HG03460 (cell line): ENCODE measurements around the gene DCTN3.
"Not testable (repeated sequence)": the region's sequence is repeated elsewhere in the genome, so short reads cannot be mapped to it uniquely, and the experiment has no call there.

ENCODE experiments used
- ATAC-seq: cut with Tn5 transposase; IDR thresholded peaks from one replicate; pipeline ENCODE4 v1.9.1; 2021; ENCODE audit not compliant: unreplicated experiment

Gene DCTN3

DNA sequence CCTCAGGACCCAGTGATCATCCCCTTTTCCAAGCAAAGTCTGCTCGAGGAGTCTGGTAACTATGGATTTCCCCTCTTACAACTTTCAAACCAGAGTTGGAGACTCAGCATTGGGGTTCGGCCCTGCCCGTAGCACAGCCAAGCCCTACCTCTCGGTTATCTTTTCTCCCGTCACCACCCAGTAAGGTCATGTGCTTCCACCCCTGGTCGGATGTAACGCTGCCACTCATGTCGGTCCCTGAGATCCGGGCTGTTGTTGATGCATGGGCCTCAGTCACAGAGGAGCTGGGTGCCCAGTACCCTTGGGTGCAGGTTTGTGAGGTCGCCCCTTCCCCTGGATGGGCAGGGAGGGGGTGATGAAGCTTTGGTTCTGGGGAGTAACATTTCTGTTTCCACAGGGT is 27.4 kb upstream of the DCTN3 start:
- ATAC-seq, result no peak

- ATAC-seq, result peak; percentile 17
Measured at GRCh38 chr9:34647084-34647403, 26.7 kb upstream of the DCTN3 start.

DNA sequence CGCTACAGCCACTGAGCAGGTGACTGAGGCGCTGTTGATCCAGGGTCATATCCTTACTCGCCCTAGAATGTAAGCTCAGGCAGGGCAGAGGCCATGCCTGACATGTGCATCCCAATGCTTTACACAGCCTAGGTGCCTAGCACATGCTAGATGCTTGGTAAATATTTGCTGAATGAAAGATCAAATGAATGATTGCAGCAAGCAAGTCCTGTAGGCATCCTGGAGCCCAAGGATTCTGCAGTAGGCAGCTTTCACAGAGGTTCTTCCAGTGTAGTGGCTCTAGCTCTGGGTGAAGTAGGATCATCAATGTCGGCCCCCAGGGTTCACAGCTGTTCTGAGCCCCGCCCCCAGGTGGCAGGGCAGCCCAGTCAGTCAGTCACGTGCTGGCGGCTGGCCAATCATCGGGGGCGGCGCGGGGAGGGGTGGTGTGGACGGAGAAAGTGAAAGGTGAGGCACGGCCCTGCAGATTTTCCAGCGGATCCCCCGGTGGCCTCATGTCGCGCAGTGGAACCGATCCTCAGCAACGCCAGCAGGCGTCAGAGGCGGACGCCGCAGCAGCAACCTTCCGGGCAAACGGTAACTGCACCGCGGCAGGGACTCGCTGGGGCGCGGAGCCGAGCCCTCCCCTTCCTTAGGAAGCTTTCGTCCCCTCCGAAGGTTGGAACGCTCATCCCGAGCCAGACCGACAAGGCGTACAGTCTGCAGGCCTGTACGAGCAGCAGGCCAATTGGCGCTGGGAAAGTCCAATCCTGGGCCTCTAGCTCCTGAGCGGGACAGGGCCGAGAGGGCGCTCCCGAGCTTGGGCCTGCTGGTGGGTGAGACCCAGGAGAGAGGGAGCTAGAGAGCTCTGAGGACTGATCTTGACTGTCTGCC is 26.2 kb upstream of the DCTN3 start, which contains the start of gene GALT:
Gene GALT, plus strand, starts transcription at position 465 of the 873 bp plus-strand sequence. Its CDS starts 30 bp downstream, at position 495.
- peak; percentile 84 for ATAC-seq

DNA sequence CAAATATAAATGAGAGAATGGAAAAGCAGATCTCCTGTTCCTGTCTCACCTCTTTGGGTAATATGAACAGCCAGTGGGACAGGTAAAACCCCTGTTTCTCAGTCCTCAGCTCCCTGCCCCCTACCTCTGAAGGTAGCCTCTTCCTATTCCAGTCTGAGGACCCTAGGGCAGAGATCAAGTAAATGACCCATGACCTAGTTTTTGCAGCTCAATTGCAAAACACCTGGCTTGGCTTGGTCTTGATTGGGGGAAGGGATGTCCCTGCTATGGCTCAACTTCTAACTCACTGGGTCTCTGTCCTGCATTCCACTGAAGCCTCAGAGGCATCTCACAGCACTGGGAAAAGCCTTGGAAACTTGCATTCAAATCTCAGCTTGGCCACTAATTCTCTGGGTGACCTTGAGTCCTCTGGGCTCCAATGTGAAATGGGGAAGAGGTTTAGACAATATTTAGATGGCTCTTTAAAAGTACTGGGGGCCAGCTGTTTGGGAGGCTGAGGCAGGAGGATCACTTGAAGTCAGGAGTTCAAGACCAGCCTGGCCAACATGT is 24.5 kb upstream of the DCTN3 start:
- ATAC-seq, result no peak

DNA sequence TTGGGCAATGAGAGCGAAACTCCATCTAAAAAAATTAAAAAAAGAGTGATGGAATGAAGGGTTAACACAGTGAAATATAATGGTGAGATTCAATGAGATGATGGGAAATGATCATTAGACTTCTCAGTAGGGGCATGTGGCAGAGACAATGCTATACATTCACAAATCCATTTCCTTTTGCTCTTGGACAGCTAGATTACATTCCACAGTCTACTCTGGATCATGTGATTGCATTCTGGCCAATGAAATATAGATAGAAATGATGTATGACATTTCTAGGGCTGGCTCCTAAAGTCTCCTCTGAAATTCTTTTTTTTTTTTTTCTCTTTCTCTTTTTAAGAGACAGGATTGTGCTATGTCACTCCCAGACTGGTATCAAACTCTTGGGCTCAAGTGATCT is 22.4 kb upstream of the DCTN3 start:
- ATAC-seq, result no peak

DNA sequence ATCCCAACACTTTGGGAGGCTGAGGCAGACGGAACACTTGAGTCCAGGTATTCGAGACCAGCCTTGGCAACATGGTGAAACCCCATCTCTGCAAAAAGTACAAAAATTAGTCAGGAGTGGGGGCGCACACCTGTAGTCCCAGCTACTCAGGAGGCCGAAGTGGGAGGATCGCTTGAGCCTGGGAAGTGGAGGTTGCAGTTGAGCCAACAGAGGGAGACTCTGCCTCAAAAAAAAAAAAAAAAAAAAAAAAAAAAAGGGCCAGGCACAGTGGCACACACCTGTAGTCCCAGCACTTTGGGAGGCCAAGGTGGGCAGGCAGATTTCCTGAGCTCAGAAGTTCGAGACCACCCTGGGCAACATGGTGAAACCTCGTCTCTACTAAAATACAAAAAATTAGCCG is 19.0 kb upstream of the DCTN3 start:
- ATAC-seq, result not testable (repeated sequence)

- no peak for ATAC-seq
Measured at GRCh38 chr9:34638138-34638445, 17.8 kb upstream of the DCTN3 start.

GRCh38 chr9:34637356-34638137 is 17.3 kb upstream of the DCTN3 start, which contains the start of gene SIGMAR1:
Gene SIGMAR1 (minus strand): TSS chr9:34637787. CDS start chr9:34637697, 90 bp downstream.
- ATAC-seq, result peak; percentile 88

DNA sequence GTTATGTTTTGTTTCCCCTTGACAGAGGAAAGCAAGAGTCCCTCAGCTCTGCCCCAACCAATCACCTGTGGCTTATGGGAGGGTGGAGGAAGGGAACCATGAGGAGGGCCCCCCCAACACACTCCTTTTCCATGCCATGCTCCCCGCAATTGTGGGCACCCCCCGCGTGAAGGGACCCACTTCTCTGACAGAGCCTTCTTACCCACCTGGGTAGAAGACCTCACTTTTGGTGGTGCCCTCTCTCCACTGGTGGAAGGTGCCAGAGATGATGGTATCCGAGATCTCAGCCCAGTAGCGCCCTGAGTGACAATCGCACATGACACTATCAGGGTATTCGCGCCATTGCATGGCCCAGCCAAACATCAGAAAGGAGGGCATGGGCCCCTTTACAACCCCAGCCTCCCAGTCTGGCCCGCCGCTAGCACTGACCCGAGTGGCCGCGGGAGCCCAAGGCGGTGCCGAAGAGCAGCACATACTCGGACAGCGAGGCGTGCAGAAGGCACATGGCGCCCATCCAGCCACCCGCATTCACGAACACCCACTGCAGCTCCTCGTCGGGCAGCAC is 16.6 kb upstream of the DCTN3 start:
- no peak for ATAC-seq

DNA sequence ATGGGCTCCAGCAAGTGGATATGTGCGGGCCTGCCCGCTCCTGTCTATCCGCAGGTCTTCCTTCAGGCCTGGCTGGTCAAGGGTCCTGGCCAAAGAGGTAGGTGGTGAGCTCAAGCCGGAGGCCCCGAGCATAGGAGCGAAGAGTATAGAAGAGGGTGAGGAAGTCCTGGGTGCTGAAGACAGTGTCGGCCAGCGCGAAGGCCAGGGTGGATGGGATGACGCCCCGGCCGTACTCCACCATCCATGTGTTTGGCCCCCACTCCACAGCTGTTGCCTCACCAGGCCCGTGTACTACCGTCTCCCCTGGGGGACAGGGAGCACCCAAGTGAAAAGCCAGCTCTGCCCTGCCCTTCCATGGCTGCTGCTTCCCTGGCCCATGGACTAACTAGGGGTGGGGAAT is 15.3 kb upstream of the DCTN3 start:
- no peak for ATAC-seq

- ATAC-seq, result no peak
Measured at GRCh38 chr9:34634551-34635248, 14.4 kb upstream of the DCTN3 start.

- no peak for ATAC-seq
Measured at GRCh38 chr9:34633851-34634550, 13.7 kb upstream of the DCTN3 start.

DNA sequence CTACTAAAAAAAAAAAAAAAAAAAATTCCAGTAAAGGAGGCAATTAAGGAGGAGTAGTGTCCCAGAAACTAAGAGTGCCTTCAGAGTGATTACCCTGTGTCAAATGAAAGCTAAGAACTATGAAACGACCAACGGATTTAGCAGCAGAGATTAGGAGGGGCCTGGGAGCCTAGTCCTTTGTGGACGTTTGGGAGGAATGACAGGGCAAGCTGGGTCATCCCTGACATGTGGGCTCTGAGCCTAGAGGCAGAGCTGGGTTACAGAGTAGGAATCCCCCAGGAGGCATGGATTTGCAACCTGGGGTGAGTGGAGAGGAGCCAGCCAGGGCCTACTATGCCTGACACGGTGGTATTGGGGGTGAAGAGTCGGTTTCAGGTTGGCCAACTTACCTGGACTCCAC is 12.9 kb upstream of the DCTN3 start:
- no peak for ATAC-seq

DNA sequence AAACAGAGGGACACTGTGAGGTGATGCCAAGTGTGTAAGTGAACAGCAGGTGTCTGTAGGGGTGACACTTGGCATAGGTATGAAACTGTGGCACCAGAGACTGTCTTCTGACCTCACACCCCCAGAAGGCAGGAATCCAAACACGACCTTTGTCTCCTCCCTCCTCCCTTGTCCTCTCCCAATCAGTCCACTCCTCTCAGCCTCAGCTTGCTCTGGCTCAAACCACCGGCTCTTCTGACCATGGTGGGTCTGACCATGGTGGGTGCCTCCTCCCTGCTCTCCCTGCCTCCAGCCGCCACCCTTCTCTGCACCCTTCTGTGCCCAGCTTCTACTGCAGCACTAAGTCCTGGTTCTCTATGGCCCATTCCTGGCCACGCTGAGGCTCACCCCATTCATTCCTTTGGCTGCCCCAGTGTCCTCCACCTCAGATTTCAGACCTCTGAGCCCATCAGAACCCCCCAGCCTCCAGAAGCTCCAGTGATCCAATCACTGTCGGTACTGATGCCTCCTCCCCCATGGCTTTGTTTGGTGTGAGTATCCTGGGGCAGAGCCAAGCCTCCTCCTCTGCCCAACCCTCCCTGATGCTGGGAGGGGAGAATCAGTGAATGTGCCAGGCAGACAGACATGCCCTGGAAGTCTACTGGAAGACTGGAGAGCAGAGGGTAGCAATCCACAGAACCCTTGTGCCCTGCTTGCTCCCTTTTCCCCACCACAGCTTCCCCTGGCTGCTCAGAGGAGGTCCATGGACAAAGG is 10.3 kb upstream of the DCTN3 start:
- no peak for ATAC-seq

- no peak for ATAC-seq
Measured at GRCh38 chr9:34629491-34629808, 9.2 kb upstream of the DCTN3 start.

GRCh38 chr9:34628656-34629490 is 8.6 kb upstream of the DCTN3 start, which contains the start of gene ARID3C:
Gene ARID3C (minus strand): TSS chr9:34629066. CDS start chr9:34628014, 1,052 bp downstream.
- ATAC-seq, result no peak

DNA sequence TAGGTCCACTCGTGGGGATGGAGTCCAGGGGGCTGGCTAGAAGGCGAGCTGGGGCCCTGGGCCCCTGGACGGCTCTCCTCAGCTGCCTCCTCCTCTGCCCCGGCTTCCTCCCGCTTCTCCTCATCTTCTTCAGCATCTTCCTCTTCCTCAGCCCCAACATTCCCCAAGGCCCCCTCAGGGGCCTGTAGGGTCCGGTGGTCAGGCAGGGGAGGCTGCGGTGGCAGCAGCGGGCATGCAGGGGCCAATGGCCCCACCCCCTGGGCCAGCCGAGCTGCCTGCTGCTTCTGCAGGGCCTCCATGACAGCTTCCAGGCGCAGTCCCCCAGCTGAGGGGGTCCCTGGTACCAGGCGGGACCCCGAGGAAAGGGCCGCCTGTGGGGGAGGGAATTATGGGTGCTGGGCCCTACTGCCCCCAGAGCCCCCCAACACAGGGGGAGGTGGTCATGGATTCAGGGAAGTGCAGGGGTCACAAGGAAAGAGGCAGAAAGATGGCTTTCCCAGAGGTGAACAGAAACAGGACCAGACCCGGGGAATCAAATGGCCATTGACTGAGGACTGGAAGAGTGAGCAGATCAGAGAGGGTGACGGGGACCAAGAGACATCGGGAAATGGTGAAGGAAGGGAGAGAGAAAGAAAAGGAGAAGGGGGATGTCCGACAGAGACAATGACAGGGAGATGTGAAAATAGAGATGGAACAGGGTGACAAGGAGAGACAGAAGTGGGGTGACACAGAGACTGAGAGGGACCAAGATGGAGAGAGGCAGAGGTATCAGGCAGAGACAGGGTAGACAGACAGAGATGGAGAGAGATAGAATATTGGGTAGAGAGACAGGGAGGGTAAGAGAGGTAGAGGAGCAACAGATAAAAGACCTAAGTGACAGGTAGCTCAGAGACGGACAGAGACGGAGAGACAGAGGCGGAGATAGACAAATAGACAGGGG is 7.7 kb upstream of the DCTN3 start:
- ATAC-seq, result no peak

- no peak for ATAC-seq
Measured at GRCh38 chr9:34625186-34625486, 4.8 kb upstream of the DCTN3 start.
